ENCODE data around the gene RCN2.

Gene RCN2

GRCh38 chr15:76994971-76995945 lies 63.7 kb downstream of the RCN2 start, which contains the start of gene PSTPIP1:
Gene PSTPIP1, plus strand, starts transcription at chr15:76995126. Its CDS starts 448 bp downstream, at chr15:76995574.
- peak; percentile 50 for DNase-seq (ENCODE audit: low read depth)

DNA sequence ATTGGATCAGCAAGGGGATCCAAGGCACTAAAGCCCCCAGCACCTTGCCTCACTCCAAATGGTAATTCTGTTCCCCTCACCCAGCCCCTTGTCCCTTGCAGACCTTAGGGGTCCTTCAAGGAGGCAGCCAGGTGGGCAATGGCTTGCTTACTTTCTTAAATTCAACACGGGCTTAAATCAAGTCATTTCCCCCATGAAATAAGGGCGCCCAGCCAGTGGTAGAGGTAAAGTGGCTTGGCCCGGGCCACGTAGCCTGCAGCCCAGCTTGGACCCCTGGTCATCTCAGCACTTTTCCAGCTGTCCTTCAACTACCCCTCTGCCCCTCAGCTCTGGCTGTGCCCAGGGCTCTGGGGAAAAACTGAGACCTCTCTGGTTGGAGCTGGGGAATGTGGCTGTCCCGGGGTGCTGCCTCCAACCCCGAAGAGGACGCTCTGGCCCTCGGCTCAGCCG lies 64.6 kb downstream of the RCN2 start:
- DNase-seq (ENCODE audit: low read depth) = no peak

DNA sequence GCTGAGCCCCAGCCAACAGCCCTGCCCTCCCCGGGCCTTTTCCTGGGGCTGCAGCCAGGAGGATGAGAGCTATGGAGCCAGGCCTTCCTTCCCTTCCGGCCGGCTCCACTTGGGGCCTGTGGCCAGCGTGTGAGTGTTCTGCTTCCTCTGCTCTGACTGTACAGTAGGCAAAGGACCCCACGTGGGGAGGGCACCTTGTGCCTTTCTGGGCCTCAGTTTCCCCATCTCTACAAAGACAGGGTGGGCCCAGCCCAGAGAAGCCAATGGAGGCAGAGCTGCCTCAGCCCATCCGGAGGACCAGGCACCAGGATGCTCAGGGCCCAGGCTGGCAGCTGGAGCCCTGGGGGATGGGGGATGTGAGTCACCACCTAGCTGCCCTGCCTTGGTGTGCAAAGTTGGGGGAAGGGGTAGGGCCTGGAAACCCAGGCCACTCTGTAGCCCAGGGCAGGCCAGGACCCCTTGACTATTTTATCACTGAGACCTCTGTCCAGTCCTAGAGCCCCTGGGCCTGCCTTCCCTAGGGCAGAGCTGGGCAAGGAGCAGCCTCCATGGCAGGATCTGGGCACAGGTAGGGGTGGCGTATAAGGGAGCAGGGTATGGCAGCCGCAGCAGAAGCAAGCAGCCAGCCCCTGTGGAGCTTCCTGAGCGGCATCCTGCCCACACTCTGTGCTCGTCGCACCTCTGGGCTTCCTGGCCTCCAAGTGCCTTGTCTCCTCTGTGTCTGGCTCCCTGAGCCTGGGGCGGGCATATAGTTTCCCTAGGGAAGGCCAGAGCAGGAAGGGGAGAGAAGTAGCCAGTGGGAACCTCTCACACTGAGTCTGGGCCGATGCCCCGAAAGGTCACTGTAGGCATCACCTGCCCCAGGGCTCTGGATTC lies 65.2 kb downstream of the RCN2 start:
- DNase-seq (ENCODE audit: low read depth) = peak; percentile 50

DNA sequence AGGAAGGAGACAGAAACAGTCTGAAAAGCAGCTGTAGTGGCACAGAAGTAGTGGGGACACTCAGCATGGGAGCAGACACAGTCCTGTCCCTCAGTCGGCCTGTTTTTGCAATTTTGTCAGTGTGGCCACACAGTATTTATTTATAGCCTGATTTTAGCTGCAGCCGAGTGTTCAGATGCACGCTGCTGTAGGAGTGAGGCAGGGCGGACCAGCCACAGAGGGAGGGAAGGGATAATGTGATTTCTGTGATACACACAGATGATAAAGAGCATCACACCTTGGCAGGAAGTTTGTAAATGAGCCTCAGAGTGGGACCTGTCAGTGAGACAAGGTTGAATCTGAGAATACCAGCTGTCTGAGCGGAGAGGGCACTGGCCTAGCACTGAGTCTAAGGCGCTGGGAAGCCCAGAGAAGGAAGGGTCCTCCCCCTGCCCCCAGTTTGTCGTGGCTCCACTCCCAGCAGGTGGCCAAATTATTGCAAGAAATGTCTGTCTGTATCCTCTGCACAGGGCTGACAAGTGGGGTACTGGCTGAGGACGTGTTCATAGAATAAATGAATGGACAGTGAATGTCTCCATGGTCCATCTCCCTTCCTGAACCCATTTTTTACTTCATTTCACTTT lies 67.2 kb downstream of the RCN2 start:
- DNase-seq (ENCODE audit: low read depth) = no peak

- no peak for DNase-seq (ENCODE audit: low read depth)
These were observed 68.4 kb downstream of the RCN2 start for GRCh38 chr15:76999996-77000395.

DNA sequence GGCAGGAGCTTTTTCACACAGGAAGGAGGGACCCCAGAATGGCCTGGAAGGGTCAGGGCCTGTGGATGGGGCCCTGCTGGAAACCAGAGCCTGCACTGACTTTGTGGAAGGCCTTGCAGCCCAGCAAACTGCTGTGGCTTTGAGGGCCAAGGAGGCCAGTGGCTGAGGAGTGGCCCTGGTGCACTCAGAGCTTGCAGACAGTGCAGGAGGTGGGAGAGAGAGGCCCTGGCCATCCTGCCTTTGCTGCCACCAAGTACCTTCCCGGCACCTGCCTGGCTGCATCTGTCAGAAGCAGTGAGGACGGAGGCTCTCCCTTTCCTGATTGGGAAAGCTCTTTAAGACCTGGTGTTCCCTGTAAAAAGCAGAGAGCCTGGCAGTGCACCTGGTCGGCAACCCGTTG lies 69.8 kb downstream of the RCN2 start:
- no peak for DNase-seq (ENCODE audit: low read depth)

DNA sequence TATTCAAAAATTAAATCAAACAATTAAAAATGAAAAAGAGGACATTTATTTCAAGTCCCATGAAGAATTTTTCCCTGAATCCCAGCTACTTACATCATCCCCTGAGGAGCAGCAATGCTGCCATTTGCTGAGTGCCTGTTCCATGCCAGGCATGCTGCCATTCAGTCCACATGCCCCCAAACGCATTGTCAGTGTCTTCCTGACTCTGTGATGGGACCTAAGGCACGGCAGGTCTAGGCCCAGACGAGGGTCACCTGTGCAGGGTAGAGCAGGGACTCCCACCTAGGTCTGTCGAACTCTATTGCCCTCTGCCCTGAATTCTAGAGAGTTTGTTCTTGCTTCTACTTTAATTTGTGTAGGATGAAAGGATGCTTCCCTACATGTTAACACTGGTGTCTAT lies 70.4 kb downstream of the RCN2 start:
- no peak for DNase-seq (ENCODE audit: low read depth)

- DNase-seq (ENCODE audit: low read depth) = no peak
These were observed 70.9 kb downstream of the RCN2 start for GRCh38 chr15:77002436-77002835.

GRCh38 chr15:77002954-77003912 lies 71.7 kb downstream of the RCN2 start:
- peak; percentile 49 for DNase-seq (ENCODE audit: low read depth)

Data from activated T-cell treated with anti-CD3 and anti-CD28 coated beads for 1 hour (primary cell).